ENCODE results near the gene DHRS1.
A peak's percentile ranks its signal among the peaks of the same experiment; 100 is the strongest.

Gene DHRS1

GRCh38 chr14:24299255-24300191 is at the start of gene DHRS1, which contains the start of gene NOP9:
TSS of gene DHRS1 (minus strand) at chr14:24299780. CDS start at chr14:24299106, 674 bp downstream.
TSS of gene NOP9 (plus strand) at chr14:24299850. CDS start at chr14:24299955, 105 bp downstream.
- peak; percentile 96 for DNase-seq (ENCODE audit: low spot score)

- no peak for DNase-seq (ENCODE audit: low spot score)
Observed at GRCh38 chr14:24348186-24348585, 48.6 kb upstream of the DHRS1 start.

- DNase-seq (ENCODE audit: low spot score): no peak
Observed at GRCh38 chr14:24347134-24347533, 47.6 kb upstream of the DHRS1 start.

- DNase-seq (ENCODE audit: low spot score): no peak
Observed at GRCh38 chr14:24343795-24344660, 44.4 kb upstream of the DHRS1 start.

- no peak for DNase-seq (ENCODE audit: low spot score)
Observed at GRCh38 chr14:24342889-24343288, 43.3 kb upstream of the DHRS1 start.

GRCh38 chr14:24340606-24341005 is 41.0 kb upstream of the DHRS1 start:
- no peak for DNase-seq (ENCODE audit: low spot score)

GRCh38 chr14:24339284-24340151 is 39.9 kb upstream of the DHRS1 start, which contains the start of gene RIPK3:
TSS of gene RIPK3 (minus strand) at chr14:24339991. CDS start at chr14:24339826, 165 bp downstream.
- no peak for DNase-seq (ENCODE audit: low spot score)

GRCh38 chr14:24338843-24339242 is 39.3 kb upstream of the DHRS1 start:
- DNase-seq (ENCODE audit: low spot score): no peak

- DNase-seq (ENCODE audit: low spot score): no peak
Observed at GRCh38 chr14:24337824-24338175, 38.2 kb upstream of the DHRS1 start.

GRCh38 chr14:24337144-24337823 is 37.7 kb upstream of the DHRS1 start:
- DNase-seq (ENCODE audit: low spot score): no peak

GRCh38 chr14:24335461-24336171 is 36.0 kb upstream of the DHRS1 start:
- DNase-seq (ENCODE audit: low spot score): no peak

GRCh38 chr14:24334431-24335291 is 35.1 kb upstream of the DHRS1 start, which contains the start of gene ADCY4:
TSS of gene ADCY4 (minus strand) at chr14:24335071. CDS start at chr14:24334652, 419 bp downstream.
- DNase-seq (ENCODE audit: low spot score): no peak

- peak; percentile 64 for DNase-seq (ENCODE audit: low spot score)
Observed at GRCh38 chr14:24332268-24332993, 32.9 kb upstream of the DHRS1 start.

GRCh38 chr14:24331731-24332267 is 32.2 kb upstream of the DHRS1 start:
- no peak for DNase-seq (ENCODE audit: low spot score)

GRCh38 chr14:24330973-24331674 is 31.5 kb upstream of the DHRS1 start:
- no peak for DNase-seq (ENCODE audit: low spot score)

- DNase-seq (ENCODE audit: low spot score): no peak
Observed at GRCh38 chr14:24329736-24330135, 30.2 kb upstream of the DHRS1 start.

- DNase-seq (ENCODE audit: low spot score): no peak
Observed at GRCh38 chr14:24329073-24329663, 29.6 kb upstream of the DHRS1 start.

Data from hematopoietic multipotent progenitor cell treated with erythropoietin and hydrocortisone succinate and interleukin-3 and kit ligand, for 17 days (in vitro differentiated cells).